Colon (tissue), 2 donors: Measurements from ENCODE around the gene KNSTRN.

Experiments used
- FAIRE-seq: peaks from 2 replicates; lab custom pipeline; 2012; peaks lifted over from hg19 to GRCh38; lab: Jason Lieb, UNC
- donor health status: control.
- donor health status: control.

The KNSTRN gene, protein sequence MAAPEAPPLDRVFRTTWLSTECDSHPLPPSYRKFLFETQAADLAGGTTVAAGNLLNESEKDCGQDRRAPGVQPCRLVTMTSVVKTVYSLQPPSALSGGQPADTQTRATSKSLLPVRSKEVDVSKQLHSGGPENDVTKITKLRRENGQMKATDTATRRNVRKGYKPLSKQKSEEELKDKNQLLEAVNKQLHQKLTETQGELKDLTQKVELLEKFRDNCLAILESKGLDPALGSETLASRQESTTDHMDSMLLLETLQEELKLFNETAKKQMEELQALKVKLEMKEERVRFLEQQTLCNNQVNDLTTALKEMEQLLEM

DNA sequence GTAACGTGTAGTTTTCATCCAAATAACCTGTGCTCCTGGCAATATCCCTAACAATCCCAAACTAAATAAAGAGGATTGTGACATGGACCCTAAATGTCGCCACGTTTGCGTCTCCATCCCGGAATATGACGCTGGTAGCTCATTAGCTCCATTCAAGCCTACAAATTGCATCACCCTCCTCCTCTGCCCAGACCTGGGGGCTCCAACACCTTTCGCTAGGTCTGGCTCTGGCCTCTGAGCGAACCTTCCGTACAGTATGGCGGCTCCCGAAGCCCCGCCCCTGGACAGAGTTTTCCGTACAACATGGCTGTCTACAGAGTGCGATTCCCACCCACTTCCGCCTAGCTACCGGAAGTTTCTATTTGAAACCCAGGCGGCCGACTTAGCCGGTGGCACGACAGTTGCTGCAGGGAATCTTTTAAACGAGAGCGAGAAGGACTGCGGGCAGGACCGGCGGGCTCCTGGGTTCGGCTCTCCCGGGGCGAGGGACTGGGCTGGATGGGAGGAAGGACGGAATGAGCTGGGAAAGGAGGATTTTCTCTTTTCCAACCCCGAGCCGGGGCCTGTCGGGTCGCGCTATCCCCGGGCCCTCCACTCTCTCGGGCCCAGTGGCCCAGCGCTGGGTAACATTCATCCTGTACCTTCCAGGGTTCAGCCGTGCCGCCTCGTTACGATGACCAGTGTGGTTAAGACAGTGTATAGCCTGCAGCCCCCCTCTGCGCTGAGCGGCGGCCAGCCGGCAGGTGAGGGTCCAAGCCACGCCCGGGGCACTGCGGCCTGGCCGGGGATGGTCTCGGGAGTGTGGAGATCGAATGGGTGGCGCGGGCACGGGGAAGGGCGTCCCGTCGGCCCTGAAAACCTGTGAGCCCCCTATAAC is at the start of gene KNSTRN:
TSS of gene KNSTRN (plus strand) at position 142 of the 877 bp plus-strand sequence. CDS start at position 257, 115 bp downstream.
- FAIRE-seq: no peak

DNA sequence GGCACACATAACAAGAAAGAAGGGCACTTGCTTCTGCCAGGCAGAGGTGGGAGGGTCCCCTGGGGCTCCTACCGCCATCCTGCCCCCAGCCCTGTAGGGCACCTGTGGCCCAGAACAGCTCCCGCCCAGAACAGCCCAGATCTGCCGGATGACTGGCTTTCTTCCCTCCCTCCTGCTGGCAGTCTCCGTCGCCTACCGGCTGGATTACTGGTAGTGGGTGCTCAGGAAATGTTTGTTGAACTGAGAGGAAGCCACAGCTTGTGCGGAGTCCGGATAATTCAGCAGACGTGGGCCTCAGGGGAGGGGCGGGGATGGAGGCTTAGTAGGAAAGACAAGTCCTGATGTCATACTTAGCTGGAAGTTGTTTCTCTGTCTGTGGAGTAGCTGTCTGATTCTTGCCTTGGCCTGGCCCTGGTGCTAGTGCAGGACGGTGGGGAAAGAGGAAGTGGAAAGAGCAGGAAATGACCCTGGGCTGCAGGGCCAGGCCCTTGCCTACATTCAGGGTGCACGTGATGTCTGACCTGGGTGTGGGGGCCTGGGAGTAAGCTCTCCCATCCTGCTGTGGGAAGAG is 48.5 kb upstream of the KNSTRN start:
- FAIRE-seq: no peak

DNA sequence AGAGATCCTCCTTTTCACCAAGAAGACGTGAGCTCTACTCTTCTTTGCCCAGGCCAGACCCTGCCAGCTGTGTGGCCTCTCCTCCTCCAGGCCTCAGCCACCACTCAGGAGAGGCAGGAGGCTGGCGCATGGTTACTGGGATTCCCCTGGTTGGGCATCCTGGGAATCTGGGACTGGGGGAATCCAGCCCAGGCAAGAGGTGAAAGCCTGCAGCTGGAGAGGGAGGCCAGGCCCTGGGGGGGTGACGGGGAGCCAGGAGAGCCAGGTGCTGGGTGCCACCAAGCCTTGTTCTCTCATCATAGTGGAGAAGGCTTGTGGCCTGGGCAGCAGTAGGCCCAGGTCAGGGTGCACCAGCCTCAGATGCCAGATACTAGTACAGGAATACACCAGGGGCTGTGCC is 48.0 kb upstream of the KNSTRN start:
- no peak for FAIRE-seq

DNA sequence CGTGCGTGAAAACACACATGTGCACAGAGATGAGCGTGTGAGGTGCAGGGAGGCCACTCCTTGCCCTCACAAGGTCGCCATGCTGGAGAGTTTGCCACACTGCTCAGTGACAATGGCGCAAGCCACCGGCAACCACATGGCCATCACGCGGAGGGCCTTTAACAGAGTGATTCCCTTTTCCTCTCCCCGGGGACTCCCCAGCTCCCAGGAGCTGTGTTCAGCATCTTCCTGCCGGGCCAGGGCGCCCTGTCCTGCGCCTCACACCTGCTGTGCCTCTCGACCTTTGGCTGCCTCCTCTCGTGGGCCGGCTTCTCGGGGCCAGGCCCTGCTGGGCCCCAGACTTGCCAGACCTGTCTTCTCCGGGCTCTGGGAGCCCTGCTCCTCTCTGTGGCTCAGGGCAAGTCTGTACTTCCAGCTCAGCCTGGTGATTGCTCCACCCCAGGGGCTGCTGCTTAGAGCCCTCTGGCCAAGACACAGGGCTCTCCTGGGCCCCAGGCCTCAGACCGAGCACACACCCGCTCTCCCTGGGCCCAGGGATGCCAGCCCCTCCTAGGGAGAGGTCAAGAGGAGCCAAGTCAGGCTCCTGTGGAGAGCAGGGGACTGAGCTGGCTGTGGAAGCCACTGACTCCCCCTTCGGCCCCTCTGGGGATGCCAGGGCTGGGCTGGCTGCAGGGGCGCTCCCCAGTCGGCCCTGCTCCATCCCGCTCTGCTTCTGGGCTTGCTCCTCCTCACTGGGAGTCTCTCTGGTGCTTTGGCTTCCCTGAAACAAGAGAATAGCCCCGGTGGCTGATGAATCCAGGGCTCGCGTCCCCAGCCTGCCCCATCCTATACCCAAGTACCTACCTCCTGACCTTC is 47.4 kb upstream of the KNSTRN start:
- FAIRE-seq: no peak

DNA sequence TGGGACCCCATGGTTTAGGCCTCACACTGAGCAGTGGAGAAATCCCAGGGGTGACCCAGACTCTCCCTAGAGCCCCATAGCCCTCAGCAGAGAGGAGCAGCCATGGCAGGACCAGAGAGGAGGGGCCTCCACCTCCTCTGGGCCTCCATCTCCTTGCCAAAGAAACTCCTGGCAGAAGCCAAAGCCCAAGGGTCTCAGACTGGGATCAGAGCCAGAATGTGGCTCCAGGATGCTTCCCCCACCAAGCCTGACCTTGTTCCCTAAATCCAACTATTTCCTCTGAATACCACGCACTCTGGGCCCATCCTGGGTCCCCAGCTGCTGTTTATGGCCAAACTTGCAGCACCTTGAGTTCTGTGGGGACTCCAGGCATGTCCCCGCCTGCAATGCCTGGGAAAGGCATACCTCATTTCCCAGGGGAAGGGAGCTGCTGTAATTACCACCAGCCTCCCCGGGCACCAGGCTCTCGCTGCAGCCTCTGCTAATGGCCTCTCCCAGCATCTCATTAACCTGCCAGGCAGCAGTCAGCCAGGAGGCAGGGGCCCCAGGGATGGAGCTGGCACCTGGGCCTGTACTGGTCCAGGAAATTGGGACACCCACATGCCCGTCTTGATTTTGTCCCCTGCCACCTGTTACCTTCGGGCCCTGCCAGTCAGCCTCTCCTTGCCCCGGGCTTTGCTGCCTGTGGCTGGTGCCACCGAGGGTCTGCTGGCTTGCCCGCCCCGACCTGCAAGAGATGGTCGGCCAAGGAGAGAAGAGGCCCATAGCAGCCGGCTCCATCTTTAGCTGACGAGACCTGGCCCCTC is 46.4 kb upstream of the KNSTRN start:
- no peak for FAIRE-seq

DNA sequence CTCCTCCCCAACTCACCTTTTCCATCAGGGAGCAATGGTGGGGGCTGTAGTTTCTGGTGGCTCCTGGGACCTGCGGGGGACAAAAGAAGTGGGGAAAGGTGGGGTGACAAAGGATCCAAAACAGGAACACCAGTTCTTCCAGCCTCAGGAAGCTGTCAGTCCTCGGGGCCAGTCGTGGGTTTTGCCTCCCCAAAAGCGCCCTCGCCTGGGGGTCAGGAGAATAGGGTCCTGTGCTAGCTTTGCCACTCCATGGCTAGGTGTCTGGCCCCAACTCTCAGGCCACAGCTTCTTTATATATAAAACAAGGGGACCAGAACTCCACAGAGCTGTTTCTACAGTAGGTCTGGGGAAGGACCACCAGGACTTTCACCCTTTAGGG is 45.8 kb upstream of the KNSTRN start:
- FAIRE-seq: no peak

DNA sequence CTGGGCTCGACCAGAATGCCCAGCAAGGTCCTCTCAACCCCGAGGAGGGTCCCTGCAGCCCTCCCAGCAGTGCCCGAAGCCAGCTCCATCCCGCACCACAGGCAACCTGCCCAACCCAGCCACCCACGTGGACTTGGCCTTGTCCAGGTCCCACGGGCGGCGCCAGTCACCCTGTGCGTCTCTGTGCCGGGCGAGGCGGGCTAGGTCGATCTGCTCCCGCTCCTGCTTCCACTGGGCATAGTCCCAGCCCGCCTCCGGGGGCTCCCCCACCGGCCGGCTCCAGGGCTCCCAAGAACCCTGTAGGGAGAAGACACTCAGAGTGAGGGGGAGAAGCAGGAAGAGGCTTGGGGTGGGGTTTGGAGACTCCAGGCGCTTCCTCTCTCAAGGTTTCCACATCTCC is 44.9 kb upstream of the KNSTRN start:
- FAIRE-seq: no peak

DNA sequence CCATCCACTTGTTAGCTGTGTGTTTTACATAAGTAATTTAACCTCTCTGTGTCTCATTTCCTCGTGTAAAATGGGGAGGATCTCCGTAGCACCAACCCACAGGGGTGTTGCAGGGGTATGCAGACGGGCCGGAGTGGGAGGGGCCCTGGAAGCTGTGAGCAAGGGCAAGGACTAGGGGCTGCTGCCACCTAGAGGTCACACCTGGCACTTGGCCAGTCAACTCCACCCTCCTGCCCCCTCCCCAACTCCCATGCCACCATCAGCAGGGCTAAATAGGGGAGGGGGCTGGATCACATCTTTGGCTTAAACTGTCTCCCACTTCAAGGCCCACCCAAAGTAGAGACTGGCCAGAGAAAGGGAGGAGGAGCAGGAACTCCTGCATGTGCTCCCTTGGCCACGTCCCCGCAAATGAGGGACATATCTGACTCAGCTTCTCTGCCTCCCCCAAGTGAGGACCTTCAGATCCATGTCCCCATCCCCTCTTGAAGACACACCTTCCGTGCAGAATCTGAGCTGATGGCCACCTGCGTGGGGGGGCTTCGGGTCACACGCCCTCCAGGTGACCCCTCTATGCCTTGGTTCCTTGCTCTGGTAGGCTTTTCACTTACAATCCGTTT is 44.4 kb upstream of the KNSTRN start:
- FAIRE-seq: no peak

DNA sequence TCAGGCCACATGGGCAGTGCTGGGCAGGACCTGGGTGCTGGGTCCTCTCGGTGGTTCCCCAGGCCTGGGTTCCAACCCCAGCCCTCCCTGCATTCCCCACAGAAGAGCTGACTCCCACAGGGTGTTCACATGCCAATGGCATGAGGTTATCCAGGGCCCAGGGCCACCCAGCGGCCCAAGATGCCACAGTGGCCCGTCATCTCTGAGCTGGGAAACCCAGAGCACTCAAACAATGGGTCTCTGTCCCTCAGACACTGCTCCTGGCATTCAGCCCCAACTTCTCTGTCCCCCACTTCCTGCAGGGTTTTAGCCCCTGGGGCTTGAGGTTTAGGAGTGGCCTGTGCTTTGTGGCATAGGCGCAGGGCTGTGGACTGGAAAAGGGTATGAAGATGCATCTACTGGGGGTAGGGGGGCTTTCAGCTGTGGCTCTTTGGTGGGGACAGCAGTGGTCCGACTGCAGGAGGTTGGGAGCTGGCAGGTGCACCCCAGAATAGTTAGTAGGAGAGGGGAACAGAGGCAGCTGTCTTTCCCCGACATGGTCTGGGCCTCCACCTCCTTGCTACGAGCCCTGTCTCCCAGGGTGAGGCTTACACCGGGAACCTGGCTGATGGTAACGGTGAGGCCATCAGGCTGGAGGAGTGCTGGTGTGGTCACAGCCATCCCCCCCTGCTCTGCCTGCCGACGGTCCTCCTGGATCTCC is 43.5 kb upstream of the KNSTRN start:
- no peak for FAIRE-seq

DNA sequence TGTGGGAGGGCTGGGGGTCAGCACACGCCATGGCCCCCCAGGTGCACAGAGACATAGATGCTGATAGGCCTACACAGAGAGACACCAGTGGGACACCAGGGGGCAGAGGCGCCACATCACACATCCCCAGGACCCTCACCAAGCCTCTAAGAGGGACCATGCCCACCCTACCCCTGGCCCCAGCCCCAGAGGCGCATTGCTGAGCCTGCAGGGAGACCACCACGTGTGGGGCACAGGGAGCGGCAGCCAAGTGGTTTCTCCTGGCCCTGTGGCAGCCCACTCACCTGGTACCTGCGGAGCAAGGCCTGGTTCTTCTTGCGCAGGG is 42.9 kb upstream of the KNSTRN start:
- no peak for FAIRE-seq

DNA sequence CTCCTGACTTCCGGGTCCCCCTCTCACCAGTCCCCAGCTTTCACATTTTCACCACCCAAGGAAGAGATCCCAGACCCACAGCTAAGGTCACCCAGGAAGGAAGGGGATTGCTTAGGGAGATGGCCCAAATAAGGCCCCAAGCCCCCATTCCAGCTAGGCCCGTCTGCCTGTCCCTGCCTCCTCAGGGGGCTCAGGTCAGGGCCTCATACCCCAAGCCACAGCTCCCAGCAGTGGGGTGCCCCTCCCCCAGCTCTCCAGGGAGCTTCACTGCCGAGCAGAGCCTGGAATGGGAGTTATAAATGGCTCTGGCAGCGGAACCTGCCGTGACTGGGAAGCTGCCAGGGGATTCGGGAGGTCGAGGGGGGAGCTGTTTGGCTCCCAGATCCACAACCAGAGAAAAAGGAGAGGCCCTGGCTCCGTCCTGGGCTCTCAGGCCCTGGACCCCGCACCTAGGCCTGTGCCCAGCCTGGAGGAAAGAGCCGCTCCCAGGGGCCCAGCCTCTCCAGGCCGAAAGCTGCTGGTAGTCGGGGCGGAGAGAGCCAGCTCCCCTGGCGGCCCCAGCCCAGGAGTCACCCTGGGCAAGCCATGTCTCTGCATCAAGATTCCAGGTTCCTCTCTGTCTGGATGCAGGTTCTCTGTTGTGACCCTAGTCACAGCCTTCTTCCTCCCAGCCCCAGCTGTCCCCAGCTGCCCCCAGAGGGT is 42.3 kb upstream of the KNSTRN start:
- FAIRE-seq: no peak

DNA sequence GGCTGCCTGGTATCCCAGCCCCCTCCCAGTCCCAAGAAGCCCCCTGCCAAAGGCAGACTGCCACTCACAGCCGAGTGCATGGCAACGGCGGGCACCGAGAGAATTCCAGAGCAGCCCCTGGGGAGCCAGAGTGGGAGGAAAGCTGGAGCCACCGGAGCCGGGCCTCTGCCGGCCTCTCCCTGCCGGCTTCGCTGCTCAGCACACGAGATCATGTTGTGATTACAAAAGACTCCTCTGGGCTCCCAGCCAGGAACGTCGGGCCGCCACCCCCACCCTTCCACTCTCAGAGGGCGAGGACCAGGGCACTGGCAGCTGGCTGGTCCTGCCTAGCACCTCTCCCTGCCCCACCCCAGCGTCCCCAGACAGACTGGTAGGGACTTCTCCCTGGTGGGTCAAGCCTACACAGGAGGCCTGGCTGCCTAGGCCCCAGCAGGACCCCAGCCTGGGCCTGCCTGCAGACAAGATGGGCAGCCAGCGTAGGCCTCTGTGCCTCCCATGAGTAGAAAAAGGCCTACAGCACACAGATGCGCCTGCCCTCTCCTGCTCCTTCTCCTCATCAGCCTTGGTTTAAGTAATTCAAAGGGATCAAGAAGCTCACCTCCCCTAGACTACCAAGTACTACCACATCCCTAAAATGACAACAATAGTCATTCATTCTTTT is 41.7 kb upstream of the KNSTRN start, which contains the start of gene CCDC9B:
TSS of gene CCDC9B (minus strand) at position 200 of the 661 bp plus-strand sequence. CDS start at position 80, 120 bp downstream.
- FAIRE-seq: no peak

DNA sequence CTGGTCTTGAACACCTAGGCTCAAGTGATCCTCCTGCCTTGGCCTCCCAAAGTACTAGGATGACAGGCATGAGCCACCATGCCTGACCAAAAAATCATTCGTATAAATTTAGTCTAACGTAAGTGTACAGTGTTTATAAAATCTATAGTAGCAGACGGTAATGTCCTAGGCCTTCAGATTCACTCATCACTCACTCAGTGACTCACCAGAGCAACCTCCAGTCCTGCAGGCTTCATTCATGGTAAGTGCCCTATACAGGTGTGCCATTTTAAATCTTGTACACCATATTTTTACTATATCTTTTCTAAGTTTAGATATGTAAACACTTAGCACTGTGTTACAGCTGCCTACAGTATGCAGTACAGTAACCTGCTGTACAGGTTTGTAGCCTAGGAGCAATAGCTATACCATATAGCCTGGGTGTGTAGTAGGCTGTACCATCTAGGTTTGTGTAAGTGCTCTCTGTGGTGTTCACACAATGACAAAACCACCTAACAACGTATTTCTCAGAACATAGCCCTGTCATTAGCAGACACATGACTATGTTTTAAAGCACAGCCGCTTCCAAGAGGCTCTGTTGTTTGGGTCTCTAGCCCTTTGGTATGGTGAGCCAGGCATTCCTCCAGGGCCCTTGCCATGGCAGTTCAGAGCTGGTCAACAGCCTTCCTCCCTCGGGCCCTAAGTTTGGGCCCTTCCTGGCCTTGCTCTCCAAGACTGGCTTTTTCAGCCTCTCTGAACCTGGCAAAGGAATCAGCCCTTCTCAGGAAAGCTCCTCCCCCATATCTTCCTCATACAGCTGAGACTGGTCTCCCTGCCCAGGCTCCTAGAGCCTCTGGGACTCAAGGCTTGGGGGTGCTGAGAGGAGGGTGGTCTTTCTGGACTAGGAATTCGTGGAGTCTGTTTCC is 39.9 kb upstream of the KNSTRN start:
- peak; percentile 60 for FAIRE-seq

DNA sequence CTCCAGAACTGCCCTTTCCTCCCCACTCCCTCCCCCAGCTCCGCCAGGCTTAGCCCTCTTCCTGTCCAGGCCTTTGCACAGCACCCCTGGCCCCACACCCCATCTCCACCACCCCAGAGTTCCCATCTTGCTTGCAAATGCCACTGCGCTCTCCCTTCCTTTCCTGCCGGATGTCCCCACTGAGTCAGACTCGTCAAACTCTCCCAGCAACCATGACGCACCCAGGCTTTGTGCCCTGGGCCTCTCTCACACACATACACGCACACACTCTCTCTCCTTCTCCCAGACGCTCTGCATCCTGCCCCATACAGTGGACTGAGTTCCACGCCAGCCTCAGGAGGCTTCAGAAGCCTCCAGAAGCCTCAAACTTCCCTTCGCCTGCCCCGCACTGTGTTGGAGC is 39.0 kb upstream of the KNSTRN start:
- FAIRE-seq: no peak

DNA sequence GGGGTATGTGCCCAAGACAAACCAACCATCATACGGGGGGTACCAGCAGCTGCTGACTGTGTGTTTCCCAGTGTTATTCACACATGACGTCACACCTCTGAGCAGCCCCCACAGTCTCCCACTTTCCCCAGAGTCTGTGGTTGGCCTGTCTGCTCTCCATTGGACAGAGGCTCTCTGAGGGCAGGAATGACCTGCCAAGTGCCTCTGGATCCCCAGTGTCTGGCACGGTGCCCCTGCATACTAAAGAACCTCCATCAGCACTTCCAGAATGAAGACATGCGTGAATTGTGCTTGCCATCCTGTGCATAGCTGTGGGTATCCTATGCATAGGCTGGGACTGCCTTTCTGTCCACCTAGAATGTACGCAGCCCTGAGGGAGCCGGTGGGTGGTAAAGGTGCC is 38.3 kb upstream of the KNSTRN start:
- FAIRE-seq: no peak

DNA sequence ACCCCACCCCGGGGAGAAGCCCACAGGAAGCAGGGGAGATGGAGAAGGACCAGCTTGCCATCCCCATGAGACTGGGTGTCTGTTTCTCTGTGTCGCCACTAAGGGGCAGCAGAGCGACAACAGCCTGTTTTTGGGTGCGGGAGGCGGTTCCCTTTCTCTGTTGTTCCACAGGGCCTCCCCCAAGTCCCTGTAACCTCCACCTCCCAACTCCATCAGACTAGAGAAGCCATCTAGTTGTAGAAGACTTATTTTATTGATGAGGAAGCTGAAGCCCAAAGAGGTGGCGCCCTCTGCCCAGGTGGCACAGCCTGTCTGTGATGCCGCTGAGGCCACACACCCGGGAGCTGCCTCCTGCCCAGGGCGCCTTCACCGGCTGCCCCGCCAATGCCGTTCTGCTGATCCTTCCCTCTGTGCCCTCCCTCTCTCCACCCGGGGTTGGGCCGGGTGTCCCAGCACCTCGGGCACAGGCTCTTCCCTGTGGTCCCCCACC is 37.8 kb upstream of the KNSTRN start:
- FAIRE-seq: no peak

DNA sequence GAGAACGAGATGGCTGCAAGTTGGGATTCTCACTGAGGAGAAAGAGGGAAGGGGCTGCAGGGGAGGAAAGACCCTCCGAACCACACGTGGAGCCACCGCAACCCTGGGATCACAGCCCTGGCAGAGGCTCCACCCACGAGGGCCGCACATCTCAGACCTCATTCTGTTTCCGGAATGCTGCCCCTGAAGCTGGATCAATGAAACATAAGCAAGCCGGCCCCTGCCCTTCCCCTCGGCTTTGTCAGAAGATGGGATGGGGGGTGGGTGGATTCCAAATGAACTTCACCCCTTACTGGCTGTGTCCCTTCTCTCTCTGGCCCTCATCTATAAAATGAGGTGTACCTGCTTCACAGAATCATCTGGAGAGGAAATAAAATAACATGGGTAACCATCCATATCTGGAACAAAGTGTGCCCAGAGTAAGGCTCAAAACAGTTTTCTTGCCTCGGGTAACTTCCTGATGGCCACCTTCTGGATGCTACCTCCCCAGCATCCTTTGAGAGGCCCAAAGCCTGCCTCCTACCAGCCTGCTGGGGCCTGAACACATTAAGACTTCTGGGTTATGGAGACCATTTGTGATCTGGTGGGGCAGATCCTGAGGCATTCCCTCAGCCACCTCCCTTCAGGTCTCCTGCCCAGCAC is 37.2 kb upstream of the KNSTRN start:
- no peak for FAIRE-seq
